ENCODE results near the gene PSAPL1.

GRCh38 chr4:7430965-7431695 is 3.6 kb downstream of the PSAPL1 start:
- TF ChIP-seq CTCF (IDR thresholded peaks at IDR 0.05; ENCODE audit: insufficient read depth, low read length): no peak
- TF ChIP-seq REST (IDR thresholded peaks at IDR 0.05; ENCODE audit: insufficient replicate concordance, low read depth): no peak
- TF ChIP-seq POLR2AphosphoS5 (IDR thresholded peaks at IDR 0.05; ENCODE audit: low read depth): no peak
